ENCODE results near the gene ALKBH7. TPM values are rescaled to one million over a fixed set of nuclear protein-coding genes. Genes with fewer than 3 reads are reported as not detected.
"Not testable (repeated sequence)": the region's sequence is repeated elsewhere in the genome, so short reads cannot be mapped to it uniquely, and the experiment has no call there.

Gene ALKBH7
- total RNA-seq, 1 experiment from 2014 or later: 90.4 TPM

DNA sequence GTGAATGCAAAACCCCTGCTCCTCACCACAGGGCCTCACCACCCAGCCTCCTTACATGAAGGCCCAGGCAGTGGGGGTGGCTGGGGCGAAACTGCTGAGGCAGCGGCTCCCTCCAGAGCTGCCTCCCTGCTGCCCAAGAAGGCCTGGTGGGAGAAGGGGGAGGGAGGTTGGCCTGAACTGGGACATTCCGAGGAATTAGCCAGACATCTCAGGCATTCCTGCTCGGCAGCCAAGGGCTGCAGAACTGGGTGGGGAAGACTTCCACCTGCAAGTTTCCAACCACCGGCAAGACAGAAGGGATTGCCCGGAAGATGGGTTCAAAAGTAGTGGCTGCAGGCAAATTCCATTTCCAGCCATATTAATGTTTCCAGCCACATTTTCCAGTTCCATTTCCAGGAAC, 5.4 kb downstream of the ALKBH7 start:
- no peak overlapping the region for H3K4me3 ChIP-seq (ENCODE audit: insufficient read depth, low read depth, low read length)
- peak; percentile 58 for DNase-seq
- no peaks in the 10 kb centered on the region for H3K27me3 ChIP-seq (ENCODE audit: control insufficient read depth, insufficient read depth, low read length)
- peaks cover 19% of the 10 kb centered on the region for H3K36me3 ChIP-seq (replicated peaks; ENCODE audit: control insufficient read depth, insufficient read depth, low read length)

DNA sequence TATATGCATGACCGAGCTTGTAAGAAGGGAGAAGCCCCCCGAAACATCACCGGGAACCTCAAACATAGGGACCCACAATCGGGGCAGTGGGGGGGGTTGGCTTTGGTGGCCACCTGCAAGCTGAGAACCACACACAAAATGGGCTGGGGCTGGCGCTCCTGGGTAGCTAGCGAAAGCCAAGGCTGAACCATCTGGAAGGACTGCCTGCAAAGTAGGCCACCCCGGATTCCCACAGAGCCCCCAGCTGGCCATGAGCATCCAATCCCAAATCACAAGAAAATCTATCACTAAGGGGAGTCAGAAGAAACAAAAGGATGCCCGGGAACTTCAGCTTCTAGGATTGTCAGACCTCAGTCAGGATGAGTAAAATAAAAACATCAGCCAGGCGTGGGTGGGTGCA, 5.9 kb downstream of the ALKBH7 start:
- peaks cover 22% of the 10 kb centered on the region for H3K36me3 ChIP-seq (replicated peaks; ENCODE audit: control insufficient read depth, insufficient read depth, low read length)
- H3K4me3 ChIP-seq (ENCODE audit: insufficient read depth, low read depth, low read length): no peak overlapping the region
- DNase-seq: peak; percentile 44
- no peaks in the 10 kb centered on the region for H3K27me3 ChIP-seq (ENCODE audit: control insufficient read depth, insufficient read depth, low read length)

DNA sequence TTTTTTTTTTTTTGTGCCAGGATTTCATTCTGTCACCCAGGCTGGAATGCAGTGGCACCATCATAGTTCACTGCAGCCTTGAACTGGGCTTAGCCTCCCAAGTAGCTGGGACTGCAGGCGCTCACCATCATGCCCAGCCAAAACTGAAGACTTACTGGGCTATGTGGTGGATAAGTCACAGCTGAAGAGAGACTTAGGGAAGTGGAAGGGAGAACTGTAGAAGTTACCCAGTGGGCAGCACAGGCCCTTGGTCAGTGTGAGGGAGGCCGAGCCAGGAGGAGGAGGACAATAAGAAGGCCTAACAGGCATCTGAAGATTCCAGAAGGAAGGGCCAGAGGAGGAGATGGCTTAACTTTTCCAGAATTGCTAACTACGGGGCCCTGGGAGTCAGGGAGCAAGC, 7.2 kb downstream of the ALKBH7 start:
- Histone ChIP-seq H3K36me3 (replicated peaks; ENCODE audit: control insufficient read depth, insufficient read depth, low read length) (peaks cover 24% of the 10 kb centered on the region), H3K27me3 (ENCODE audit: control insufficient read depth, insufficient read depth, low read length) (no peaks in the 10 kb centered on the region), H3K4me3 (ENCODE audit: insufficient read depth, low read depth, low read length) (no peak overlapping the region)
- no peak for DNase-seq

DNA sequence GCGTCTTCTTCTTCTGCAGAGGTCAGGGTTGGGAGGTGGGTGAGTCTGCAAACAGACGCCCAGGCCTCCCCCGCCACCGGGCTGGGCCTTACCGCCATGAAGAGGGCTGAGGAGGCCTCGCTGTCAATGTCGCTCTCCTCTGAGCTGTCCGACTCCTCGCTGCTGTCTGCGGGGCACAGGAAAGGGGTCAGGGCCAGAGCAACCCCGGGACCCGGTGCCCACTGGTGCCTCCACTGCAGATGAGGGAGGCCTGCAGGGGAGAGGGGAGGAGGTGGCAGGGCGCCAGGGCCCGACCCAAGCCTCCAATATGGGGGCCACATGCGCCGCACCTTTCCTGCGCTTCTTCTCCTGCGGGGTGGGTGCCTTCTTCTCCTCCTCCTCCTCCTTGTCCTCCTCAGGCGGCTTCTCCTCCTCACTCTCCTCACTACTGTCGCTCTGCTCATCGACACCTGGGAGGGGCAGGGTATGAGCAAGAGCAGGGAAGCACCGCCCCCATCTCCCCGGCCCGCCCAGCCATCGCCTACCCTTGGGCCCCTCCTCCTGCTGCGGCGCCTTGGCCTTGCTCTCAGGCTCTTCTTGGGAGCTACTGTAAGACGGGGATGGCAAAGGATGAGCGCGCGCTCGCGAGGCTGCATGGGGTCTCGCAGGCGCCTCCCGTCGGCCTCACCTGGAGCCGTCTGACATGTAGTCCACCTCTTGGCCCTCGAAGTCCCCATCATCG, 8.6 kb downstream of the ALKBH7 start:
- H3K4me3 ChIP-seq (ENCODE audit: insufficient read depth, low read depth, low read length): no peak overlapping the region
- DNase-seq: peak; percentile 56
- H3K27me3 ChIP-seq (ENCODE audit: control insufficient read depth, insufficient read depth, low read length): no peaks in the 10 kb centered on the region
- H3K36me3 ChIP-seq (replicated peaks; ENCODE audit: control insufficient read depth, insufficient read depth, low read length): peaks cover 26% of the 10 kb centered on the region

DNA sequence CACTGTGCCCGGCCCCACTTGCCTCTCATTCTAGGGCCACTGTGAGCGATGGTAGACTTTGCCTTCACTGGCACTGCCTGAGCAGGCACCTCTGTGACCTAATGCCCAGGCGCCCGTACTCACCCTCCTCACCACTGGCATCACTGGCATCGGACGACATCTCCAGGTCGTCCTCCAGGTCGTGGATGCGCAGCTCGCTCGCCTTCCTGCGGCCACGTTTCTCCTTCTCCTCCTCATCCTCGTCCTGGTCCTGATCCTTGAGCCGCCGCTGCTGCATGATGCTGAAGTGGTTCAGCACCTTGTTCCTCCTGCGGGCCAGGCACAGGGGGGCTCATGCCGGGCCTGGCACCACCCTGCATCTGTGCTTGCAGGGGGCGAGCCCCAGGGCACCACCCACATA, 10.6 kb downstream of the ALKBH7 start:
- peak; percentile 19 for DNase-seq

DNA sequence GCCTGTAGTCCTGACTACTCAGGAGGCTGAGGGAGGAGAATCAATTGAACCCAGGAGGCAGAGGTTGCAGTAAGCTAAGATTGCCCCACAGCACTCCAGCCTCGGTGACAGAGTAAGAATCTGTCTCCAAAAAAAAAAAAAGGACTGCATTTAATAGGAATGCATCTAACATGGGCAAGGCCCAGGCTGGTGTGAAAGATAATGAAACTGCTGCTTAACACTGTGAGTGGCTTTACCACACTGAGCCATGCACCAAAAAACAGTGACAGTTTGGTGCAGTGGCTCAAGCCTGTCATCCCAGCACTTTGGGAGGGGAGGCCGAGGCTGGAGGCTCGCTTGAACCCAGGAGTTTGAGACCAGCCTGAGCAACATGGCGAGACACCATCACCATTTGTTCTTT, 11.8 kb downstream of the ALKBH7 start:
- Histone ChIP-seq H3K4me3 (ENCODE audit: insufficient read depth, low read depth, low read length) (no peak overlapping the region), H3K27me3 (ENCODE audit: control insufficient read depth, insufficient read depth, low read length) (no peaks in the 10 kb centered on the region), H3K36me3 (replicated peaks; ENCODE audit: control insufficient read depth, insufficient read depth, low read length) (peaks cover 41% of the 10 kb centered on the region)
- peak; percentile 13 for DNase-seq

More for the DNA sequence above, 10.6 kb downstream of the ALKBH7 start:
- Histone ChIP-seq H3K36me3 (replicated peaks; ENCODE audit: control insufficient read depth, insufficient read depth, low read length) (peaks cover 32% of the 10 kb centered on the region), H3K4me3 (ENCODE audit: insufficient read depth, low read depth, low read length) (no peak overlapping the region), H3K27me3 (ENCODE audit: control insufficient read depth, insufficient read depth, low read length) (no peaks in the 10 kb centered on the region)

DNA sequence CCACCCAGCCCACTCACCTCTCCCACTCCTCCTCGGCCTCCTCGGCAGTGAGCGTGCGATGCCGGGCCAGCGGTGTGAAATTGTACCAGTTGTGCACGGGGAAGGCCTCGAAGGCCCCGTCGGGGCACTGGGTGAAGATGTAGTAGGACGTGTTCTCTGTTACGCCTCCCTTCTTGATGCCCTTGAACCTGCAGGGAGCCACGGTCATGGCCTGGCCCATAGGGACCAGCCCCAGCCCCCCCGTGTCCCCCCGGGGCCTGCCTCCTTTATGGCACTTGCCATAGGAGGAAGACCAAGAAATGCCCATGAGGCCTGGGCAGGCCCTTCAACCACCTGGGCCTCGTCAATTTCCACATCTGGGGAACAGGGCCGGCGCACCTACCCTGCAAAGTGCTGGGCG, 14.8 kb downstream of the ALKBH7 start:
- peak; percentile 34 for DNase-seq
- Histone ChIP-seq H3K4me3 (ENCODE audit: insufficient read depth, low read depth, low read length) (no peak overlapping the region), H3K36me3 (replicated peaks; ENCODE audit: control insufficient read depth, insufficient read depth, low read length) (peaks cover 27% of the 10 kb centered on the region), H3K27me3 (ENCODE audit: control insufficient read depth, insufficient read depth, low read length) (no peaks in the 10 kb centered on the region)

DNA sequence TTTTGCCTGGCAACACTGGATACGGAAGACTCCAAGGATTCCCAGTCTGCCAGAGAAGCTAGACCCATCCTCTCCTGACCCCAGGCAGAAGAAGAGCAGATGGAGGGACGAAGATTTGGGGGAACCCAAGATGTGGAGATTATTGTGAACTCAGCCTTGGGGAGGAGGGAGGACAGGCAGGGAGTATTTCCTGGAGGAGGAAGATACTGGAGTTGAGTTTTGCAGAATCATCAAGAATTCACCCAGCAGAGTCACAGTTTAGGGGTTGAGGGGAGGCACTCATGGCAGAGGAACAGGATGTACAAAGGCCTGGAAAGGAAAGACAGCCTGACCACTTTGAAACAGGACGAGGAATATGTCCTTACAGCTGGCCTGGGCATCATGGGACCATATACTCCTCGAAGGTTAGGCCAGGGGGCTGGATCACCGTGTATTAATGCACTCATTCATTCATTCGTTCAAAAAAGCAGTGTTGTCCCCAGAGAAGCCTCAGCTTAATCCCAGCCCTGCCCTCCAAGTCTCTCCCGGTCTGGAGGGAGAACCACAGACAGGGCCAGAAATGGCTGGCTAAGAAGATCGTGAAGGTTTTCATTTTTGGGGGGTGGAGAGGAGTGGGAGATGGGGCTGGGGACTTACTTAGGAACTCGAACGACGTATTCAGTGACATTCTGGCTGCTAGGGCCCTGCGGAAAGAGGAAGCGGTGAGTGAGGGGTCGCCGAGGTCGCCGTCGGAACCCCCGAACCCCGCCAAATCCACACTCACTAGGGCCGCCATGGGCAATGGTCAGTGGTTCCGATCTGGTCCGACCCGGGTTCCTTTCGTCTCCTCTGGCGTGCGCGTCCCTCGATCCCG, 19.9 kb downstream of the ALKBH7 start:
- Histone ChIP-seq H3K27me3 (ENCODE audit: control insufficient read depth, insufficient read depth, low read length) (no peaks in the 10 kb centered on the region), H3K4me3 (ENCODE audit: insufficient read depth, low read depth, low read length) (peak overlapping the region; percentile 99), H3K36me3 (replicated peaks; ENCODE audit: control insufficient read depth, insufficient read depth, low read length) (peaks cover 12% of the 10 kb centered on the region)
- peak; percentile 33 for DNase-seq

DNA sequence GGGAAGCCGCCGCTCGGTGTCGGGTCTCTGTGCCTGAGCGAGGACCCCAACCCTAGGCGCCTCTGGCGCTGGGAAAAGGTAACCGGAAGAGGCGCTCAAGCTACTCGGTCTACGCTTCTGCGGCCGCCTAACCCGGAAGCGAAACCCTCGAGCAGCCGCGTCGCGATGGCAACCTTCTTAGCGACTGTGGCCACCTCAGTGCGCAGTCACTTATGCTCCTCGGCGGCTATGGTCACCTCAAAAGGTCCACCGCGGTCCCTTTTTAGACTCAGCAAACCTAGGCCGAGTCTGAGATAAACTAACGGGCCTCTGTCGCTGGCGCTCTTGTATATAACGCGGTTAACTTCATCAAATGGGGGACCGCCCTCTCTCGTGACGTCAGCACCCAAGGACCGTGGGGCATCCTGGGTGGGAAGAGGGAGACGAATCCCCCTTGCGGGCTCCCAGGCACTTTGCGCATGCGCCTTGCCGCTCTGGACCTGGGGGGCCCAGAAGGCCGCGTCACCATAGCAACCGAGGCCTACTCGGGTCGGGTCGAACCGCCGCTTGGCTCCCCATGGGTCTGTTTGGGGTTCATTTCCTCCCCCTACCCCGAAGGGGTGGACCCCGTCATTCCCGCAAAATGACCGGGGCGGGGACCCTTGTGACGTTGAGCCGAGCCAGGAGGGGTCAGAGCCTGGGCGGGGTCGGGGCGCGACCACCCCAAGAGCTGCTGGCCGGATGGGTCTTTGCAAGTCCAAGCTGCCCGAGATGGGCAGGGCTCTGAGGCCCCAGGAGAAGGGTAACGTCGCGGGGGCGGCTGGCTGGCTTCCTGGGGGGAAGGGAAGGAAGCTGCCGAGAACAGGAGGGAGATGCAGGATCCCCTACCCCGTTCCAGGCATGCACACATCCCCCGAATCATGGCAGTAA, 20.7 kb downstream of the ALKBH7 start, which contains the start of gene GTF2F1:
GTF2F1 (minus strand) TSS at position 91 of the 909 bp plus-strand sequence. CDS start 169 bp downstream, outside the sequence.
- Histone ChIP-seq H3K36me3 (replicated peaks; ENCODE audit: control insufficient read depth, insufficient read depth, low read length) (peaks cover 10% of the 10 kb centered on the region), H3K4me3 (ENCODE audit: insufficient read depth, low read depth, low read length) (peak within 1 kb of the TSS; percentile 99), H3K27me3 (ENCODE audit: control insufficient read depth, insufficient read depth, low read length) (no peaks in the 10 kb centered on the region)
- peak; percentile 99 for DNase-seq

DNA sequence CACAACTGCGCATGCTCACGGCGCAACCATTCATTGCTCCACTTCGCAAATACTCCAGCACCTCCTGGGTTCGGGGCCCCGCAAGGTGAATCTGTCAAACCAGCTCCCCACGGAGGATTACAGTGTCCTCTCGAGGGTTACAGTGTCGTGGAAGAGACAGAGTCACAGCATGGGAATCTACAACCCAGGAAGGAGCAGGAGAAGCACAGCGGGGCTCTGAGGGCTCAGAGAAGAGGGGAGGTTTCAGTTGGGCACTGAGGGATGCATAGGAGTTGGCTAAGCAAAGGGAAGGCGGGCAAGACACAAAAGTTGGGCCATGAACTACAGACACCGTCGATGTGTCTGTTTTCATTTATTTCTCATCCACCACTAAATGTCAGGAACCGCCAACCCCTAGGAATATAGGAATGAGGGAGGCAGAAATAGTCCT, 21.4 kb downstream of the ALKBH7 start:
- peak overlapping the region; percentile 99 for H3K4me3 ChIP-seq (ENCODE audit: insufficient read depth, low read depth, low read length)
- no peak for DNase-seq
- peaks cover 5% of the 10 kb centered on the region for H3K36me3 ChIP-seq (replicated peaks; ENCODE audit: control insufficient read depth, insufficient read depth, low read length)
- no peaks in the 10 kb centered on the region for H3K27me3 ChIP-seq (ENCODE audit: control insufficient read depth, insufficient read depth, low read length)

DNA sequence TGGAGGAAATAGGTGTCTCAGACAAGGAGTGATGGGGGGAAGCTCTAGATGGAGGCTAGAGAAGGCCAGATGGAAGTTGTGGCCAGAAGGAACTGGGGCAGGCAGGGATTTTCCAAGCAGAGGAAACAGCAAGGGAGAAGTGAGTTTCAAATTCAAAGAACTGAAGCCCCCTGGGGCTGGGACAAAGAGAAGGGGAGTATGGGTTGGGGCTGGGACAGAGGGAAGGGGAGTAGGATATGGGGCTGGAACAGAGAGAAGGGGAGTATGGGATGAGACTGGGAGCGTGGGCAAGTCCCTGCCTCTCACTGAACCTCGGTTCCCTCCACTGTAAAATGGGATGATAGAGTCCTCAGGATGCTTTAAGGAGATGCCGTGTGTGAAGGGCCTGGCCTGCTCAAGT, 22.2 kb downstream of the ALKBH7 start:
- Histone ChIP-seq H3K27me3 (ENCODE audit: control insufficient read depth, insufficient read depth, low read length) (no peaks in the 10 kb centered on the region), H3K36me3 (replicated peaks; ENCODE audit: control insufficient read depth, insufficient read depth, low read length) (no peaks in the 10 kb centered on the region; the same call in 1 of the 2 replicates), H3K4me3 (ENCODE audit: insufficient read depth, low read depth, low read length) (no peak overlapping the region)
- DNase-seq: peak; percentile 70

DNA sequence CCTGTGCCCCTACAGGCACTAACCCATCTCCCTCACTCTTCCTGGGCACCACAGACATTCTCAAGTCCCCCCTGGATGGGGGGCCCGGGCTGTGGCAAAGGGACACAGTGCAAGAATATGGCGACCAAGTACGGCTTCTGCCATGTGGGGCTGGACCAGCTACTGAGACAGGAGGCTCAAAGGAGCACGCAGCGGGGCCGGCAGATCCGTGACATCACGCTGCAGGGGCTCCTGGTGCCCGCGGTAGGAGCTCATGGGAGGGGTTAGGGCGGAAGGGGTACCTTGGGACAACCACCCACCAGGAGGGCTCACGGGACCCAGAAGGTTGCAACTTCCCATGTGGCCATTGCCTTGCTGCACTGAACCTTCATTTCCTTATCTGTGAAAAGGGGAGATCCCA, 23.7 kb downstream of the ALKBH7 start:
- no peak for DNase-seq
- Histone ChIP-seq H3K36me3 (replicated peaks; ENCODE audit: control insufficient read depth, insufficient read depth, low read length) (no peaks in the 10 kb centered on the region; the same call in 1 of the 2 replicates), H3K4me3 (ENCODE audit: insufficient read depth, low read depth, low read length) (no peak overlapping the region), H3K27me3 (ENCODE audit: control insufficient read depth, insufficient read depth, low read length) (no peaks in the 10 kb centered on the region)

DNA sequence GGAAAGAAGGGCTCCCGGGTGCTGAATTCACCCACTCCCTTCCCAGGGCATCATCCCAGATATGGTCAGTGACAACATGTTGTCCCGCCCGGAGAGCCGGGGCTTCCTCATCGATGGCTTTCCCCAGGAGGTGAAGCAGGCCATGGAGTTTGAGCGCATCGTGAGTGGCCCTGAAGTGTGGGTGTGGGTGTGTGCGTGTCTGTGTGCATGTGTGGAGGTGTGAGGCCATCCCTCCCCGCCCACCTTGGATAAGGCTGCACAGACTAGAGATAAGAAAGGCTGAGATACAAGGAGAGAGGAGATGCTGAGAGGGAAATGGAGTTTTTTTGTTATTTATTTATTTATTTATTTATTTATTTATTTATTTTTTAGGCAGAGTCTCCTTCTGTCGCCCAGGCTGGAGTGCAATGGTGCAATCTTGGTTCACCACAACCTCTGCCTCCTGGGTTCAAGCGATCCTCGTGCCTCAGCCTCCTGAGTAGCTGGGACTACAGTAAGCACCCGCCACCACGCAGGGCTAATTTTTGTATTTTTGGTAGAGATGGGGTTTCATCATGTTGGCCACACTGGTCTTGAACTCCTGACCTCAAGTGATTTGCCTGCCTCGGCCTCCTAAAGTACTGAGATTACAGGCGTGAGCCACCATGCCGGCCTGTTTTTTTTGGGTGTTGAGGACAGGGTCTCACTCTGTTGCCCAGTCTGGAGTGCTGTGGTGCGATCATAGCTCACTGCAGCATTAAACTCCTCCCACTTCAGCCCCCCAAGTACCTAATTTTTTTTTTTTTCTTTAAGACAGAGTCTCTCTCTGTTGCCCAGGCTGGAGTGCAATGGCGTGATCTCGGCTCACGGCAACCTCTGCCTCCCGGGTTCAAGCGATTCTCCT, 27.7 kb downstream of the ALKBH7 start:
- not testable (repeated sequence) for H3K4me3 ChIP-seq (ENCODE audit: insufficient read depth, low read depth, low read length); H3K36me3 ChIP-seq (replicated peaks; ENCODE audit: control insufficient read depth, insufficient read depth, low read length); DNase-seq; H3K27me3 ChIP-seq (ENCODE audit: control insufficient read depth, insufficient read depth, low read length)

All from H7 (cell line).